ENCODE results near the gene UPK3A. TPM values are rescaled to one million over a fixed set of nuclear protein-coding genes. Genes with fewer than 3 reads are reported as not detected.

The UPK3A gene
- total RNA-seq, 1 experiment from 2014 or later, result not detected

DNA sequence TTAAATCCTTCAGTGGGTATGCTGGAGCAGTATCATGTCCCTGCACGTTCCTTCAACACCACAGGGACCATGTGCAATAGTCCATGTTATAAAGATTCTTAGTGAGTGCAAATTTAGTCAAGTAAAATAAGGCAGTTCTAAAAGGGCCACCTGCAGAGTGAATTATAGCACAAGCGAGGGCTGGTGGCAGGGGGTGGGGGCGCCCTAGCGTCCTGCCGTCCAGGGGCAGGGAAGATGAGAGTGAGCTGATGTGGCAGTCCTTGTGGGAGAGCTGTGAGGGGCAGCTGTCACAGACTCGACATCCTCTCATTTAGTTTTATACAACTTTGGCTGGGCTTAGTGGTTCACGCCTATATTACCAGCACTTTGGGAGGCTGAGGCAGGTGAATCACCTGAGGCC lies 54.0 kb downstream of the UPK3A start:
- no peaks in the 10 kb centered on the region for H3K36me3 ChIP-seq (ENCODE audit: control insufficient read depth, insufficient read depth, low read length)
- no peak overlapping the region for H3K27ac ChIP-seq (ENCODE audit: low read length)
- no peaks in the 10 kb centered on the region for H3K9me3 ChIP-seq (ENCODE audit: control insufficient read depth, insufficient read depth, low read depth, low read length)
- intact Hi-C loops (cut with micrococcal nuclease; ENCODE audit: unreplicated experiment) (no loop called here), in situ Hi-C loops (cut with HindIII; ENCODE audit: low pct_unique_long_range_greater_than_20kb, low sequenced_read_pairs) (no loop called here)
- no TSS peak for BruUV-seq (replicated peaks)
- TF ChIP-seq, protein P1, sequence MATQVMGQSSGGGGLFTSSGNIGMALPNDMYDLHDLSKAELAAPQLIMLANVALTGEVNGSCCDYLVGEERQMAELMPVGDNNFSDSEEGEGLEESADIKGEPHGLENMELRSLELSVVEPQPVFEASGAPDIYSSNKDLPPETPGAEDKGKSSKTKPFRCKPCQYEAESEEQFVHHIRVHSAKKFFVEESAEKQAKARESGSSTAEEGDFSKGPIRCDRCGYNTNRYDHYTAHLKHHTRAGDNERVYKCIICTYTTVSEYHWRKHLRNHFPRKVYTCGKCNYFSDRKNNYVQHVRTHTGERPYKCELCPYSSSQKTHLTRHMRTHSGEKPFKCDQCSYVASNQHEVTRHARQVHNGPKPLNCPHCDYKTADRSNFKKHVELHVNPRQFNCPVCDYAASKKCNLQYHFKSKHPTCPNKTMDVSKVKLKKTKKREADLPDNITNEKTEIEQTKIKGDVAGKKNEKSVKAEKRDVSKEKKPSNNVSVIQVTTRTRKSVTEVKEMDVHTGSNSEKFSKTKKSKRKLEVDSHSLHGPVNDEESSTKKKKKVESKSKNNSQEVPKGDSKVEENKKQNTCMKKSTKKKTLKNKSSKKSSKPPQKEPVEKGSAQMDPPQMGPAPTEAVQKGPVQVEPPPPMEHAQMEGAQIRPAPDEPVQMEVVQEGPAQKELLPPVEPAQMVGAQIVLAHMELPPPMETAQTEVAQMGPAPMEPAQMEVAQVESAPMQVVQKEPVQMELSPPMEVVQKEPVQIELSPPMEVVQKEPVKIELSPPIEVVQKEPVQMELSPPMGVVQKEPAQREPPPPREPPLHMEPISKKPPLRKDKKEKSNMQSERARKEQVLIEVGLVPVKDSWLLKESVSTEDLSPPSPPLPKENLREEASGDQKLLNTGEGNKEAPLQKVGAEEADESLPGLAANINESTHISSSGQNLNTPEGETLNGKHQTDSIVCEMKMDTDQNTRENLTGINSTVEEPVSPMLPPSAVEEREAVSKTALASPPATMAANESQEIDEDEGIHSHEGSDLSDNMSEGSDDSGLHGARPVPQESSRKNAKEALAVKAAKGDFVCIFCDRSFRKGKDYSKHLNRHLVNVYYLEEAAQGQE (IDR thresholded peaks at IDR 0.05; ENCODE audit: insufficient read depth in 1 of 2, low read depth in 2 of 2, low read length in 1 of 2), result no peak
- TF ChIP-seq POLR2AphosphoS5 (IDR thresholded peaks at IDR 0.05; ENCODE audit: low read depth, low read length) (no peak), SIN3A (IDR thresholded peaks at IDR 0.05; ENCODE audit: borderline replicate concordance, insufficient read depth, low read depth, low read length) (no peak), TCF7L2 (IDR thresholded peaks at IDR 0.05; ENCODE audit: low read depth, low read length) (no peak)
- TF ChIP-seq, protein P2, sequence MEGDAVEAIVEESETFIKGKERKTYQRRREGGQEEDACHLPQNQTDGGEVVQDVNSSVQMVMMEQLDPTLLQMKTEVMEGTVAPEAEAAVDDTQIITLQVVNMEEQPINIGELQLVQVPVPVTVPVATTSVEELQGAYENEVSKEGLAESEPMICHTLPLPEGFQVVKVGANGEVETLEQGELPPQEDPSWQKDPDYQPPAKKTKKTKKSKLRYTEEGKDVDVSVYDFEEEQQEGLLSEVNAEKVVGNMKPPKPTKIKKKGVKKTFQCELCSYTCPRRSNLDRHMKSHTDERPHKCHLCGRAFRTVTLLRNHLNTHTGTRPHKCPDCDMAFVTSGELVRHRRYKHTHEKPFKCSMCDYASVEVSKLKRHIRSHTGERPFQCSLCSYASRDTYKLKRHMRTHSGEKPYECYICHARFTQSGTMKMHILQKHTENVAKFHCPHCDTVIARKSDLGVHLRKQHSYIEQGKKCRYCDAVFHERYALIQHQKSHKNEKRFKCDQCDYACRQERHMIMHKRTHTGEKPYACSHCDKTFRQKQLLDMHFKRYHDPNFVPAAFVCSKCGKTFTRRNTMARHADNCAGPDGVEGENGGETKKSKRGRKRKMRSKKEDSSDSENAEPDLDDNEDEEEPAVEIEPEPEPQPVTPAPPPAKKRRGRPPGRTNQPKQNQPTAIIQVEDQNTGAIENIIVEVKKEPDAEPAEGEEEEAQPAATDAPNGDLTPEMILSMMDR (IDR thresholded peaks at IDR 0.05), result no peak
- H3K4me3 ChIP-seq (ENCODE audit: low read depth in 2 of 2, low read length in 2 of 2), result no peak overlapping the region
- H3K4me1 ChIP-seq (ENCODE audit: control insufficient read depth, insufficient read depth, low read length), result no peaks in the 10 kb centered on the region
- ATAC-seq (no peak), DNase-seq (ENCODE audit: low read depth, low spot score) (no peak)
- ChIA-PET CTCF (no interaction called here), POLR2A (no interaction called here)
- H3K27me3 ChIP-seq (ENCODE audit: control insufficient read depth, insufficient read depth, low read length), result no peaks in the 10 kb centered on the region

DNA sequence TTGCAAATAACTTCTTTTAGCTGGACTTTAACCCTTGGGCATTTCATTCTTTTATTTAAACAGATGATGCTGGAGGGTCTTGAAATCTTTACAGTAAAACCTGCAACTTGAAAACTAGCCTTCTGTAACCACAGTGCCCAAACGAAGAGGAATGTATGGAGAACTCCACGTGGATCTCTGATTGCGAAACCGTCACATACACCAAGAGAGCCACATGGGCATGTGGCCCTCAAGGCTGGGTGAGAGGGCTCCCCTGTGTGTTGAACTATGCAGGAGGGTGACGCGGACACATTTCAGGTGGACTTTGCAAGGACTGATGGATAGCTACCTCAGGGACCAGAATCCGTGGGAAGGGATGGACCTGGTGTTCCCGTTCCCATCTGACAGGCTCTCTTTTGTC lies 55.6 kb downstream of the UPK3A start:
- TF ChIP-seq SIN3A (IDR thresholded peaks at IDR 0.05; ENCODE audit: borderline replicate concordance, insufficient read depth, low read depth, low read length) (no peak), TCF7L2 (IDR thresholded peaks at IDR 0.05; ENCODE audit: low read depth, low read length) (no peak), POLR2AphosphoS5 (IDR thresholded peaks at IDR 0.05; ENCODE audit: low read depth, low read length) (no peak)
- TF ChIP-seq, protein P1 (IDR thresholded peaks at IDR 0.05; ENCODE audit: insufficient read depth in 1 of 2, low read depth in 2 of 2, low read length in 1 of 2), result no peak
- TF ChIP-seq, protein P2 (IDR thresholded peaks at IDR 0.05), result no peak
- H3K36me3 ChIP-seq (ENCODE audit: control insufficient read depth, insufficient read depth, low read length), result no peaks in the 10 kb centered on the region
- ChIA-PET CTCF (no interaction called here), POLR2A (no interaction called here)
- no peak overlapping the region for H3K4me3 ChIP-seq (ENCODE audit: low read depth in 2 of 2, low read length in 2 of 2)
- ATAC-seq (no peak), DNase-seq (ENCODE audit: low read depth, low spot score) (no peak)
- no TSS peak for BruUV-seq (replicated peaks)
- in situ Hi-C loops (cut with HindIII; ENCODE audit: low pct_unique_long_range_greater_than_20kb, low sequenced_read_pairs), result no loop called here
- no peaks in the 10 kb centered on the region for H3K4me1 ChIP-seq (ENCODE audit: control insufficient read depth, insufficient read depth, low read length)
- intact Hi-C loops (cut with micrococcal nuclease; ENCODE audit: unreplicated experiment), result no loop called here
- H3K27me3 ChIP-seq (ENCODE audit: control insufficient read depth, insufficient read depth, low read length), result no peaks in the 10 kb centered on the region
- no peak overlapping the region for H3K27ac ChIP-seq (ENCODE audit: low read length)
- no peaks in the 10 kb centered on the region for H3K9me3 ChIP-seq (ENCODE audit: control insufficient read depth, insufficient read depth, low read depth, low read length)
